ENCODE results near the gene SIGLEC11.
"Not testable (repeated sequence)": the region's sequence is repeated elsewhere in the genome, so short reads cannot be mapped to it uniquely, and the experiment has no call there.

DNA sequence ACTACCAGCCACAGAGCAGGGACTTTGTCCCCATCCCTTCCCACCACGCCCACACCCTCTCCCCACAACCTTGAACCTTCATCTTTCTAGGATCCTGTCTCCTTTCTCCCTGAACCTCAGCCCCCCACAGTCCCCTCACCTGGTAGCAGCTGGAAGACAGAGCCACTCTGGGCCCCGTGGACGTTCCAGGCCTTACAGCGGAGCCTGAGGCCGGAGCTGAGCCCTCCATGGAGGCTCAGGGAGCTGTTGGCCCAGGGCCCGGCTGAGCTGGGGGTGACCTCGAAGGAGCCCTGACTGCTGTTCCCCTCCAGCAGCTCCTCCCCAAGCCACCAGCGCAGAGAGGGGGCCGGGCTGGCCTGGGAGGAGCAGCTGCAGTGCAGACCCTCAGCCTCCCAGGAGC lies 2.8 kb downstream of the SIGLEC11 start:
- TF ChIP-seq, protein P1, sequence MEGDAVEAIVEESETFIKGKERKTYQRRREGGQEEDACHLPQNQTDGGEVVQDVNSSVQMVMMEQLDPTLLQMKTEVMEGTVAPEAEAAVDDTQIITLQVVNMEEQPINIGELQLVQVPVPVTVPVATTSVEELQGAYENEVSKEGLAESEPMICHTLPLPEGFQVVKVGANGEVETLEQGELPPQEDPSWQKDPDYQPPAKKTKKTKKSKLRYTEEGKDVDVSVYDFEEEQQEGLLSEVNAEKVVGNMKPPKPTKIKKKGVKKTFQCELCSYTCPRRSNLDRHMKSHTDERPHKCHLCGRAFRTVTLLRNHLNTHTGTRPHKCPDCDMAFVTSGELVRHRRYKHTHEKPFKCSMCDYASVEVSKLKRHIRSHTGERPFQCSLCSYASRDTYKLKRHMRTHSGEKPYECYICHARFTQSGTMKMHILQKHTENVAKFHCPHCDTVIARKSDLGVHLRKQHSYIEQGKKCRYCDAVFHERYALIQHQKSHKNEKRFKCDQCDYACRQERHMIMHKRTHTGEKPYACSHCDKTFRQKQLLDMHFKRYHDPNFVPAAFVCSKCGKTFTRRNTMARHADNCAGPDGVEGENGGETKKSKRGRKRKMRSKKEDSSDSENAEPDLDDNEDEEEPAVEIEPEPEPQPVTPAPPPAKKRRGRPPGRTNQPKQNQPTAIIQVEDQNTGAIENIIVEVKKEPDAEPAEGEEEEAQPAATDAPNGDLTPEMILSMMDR (IDR thresholded peaks at IDR 0.05; ENCODE audit: borderline replicate concordance, extremely low read depth, low read length, poor library complexity, severe bottlenecking) = not testable (repeated sequence)
- not testable (repeated sequence) for TF ChIP-seq EZH2 (IDR thresholded peaks at IDR 0.05; ENCODE audit: borderline replicate concordance, low read depth, low read length, severe bottlenecking)

Data from DND-41 (cell line).